Jurkat, Clone E6-1 (cell line): ENCODE measurements around the gene ELN.
"Not testable (repeated sequence)": the region's sequence is repeated elsewhere in the genome, so short reads cannot be mapped to it uniquely, and the experiment has no call there.

ENCODE experiments used
- DNase-seq: peaks from one replicate; pipeline ENCODE4 v3.0.0-alpha.2; 2011; ENCODE audit warnings: low read depth, low spot score
- H3K4me3 ChIP-seq: 2 replicates; pipeline ENCODE4 v1.5.1; 2011; ENCODE audit warnings: mild to moderate bottlenecking, low read length, control low read depth, moderate library complexity

ELN gene

DNA sequence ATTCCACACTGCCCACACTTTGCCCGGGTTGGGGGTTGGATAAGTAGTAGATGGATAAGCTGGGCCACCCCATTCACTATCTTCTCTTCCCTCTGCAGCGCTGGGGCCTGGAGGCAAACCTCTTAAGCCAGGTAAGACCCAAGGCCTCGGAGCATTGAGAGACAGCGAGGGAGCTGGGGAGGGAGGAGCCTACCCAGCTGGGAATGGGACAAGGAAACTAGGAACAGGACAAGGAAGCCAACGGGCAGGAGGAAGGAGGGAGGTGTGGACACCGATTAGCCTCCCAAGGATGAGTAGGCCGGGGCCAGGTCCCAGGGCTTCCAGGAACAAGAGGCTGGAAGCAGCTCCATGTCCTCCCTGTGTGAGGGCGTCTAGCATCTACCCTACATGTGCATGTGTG lies 9.6 kb downstream of the ELN start:
- H3K4me3 ChIP-seq, result no peak overlapping the region
- no peak for DNase-seq

DNA sequence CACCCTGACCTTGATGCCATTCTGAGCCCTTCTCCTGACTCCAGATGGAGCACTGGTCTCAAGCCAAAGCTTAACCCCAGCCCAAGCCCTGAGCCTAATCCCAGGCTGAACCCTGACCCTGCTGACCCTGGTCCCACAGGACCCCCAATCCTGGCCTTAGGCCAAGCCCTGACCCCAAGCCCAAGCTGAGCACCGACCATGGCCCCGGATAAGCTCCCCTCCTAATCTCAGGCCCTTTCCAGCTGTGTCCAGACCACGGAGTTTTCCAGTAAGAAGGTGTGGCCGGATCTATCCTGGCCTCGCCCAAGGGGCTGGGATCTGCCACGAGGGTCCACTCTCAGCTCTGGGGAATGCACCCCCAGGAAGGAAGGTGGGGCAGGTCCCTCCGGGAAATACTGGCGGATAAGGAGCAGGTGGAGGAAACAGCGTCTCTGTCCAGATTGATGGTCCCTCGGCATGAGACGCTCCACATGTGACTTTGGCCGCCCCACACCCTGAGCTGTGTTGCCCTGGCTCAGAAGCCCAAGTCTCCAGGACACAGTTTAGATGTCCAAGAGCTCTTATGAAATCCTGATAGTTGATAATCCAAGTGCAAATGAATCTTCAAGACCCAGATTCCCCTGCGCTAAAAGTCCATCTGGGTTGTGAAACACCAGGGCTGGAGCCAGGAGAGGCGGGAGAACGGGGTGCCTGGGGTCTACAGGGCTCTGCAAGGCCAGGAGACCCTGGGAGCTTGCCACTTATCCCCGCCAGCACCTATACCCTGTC lies 10.4 kb downstream of the ELN start:
- DNase-seq, result no peak
- H3K4me3 ChIP-seq, result no peak overlapping the region

DNA sequence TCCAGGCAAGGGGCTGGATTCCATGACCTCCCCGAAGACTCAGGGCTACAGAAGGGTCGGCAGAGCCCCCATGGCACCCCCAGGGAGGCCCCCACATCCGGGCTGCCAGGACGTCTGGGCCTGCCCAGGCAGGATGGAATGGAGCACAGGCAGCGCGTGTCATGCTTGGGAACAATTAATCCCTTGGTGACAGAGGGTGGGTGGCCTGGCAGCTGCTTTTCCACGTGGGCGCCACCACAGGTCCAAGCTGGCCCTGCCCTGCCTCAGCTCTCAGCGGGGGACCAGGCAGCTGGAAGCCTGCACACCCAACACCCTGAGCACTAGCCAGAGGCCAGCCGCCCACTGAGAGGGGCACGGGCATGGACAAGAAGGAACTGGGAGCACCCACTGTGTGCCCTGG lies 11.4 kb downstream of the ELN start:
- H3K4me3 ChIP-seq, result no peak overlapping the region
- DNase-seq, result no peak

DNA sequence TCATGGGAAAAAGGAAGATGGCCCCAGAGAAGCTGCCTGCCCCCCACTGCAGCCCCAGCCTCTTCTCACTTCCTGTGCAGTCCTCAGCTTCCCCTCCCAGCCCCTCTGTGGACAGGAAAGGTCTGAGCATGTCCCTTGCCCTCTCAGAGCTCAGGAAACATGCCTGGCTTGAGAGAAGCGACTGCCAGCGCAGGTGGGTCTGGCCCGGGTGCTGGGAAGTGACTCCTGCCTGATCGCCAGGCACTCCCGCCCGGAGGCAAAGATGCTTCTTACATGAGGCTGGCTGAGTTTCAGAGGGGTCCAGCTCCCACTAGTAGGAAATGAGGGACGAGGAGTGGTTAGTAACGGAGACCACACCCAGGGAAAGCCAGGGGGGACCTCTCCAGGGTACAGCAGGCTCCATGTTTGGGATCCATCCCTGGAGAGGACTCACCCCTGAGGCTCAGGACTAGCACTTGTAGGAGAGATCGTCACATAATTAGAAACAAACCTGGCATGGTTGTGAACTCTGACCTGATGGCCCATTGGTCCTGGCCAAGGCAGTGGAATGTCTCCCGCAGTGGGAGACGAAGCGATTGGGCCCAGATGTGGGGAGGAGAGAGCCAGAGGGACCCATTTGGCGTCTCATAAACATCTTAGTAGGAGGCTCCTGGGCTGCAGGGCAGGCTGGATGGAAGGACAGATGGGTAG lies 12.3 kb downstream of the ELN start:
- H3K4me3 ChIP-seq, result no peak overlapping the region
- no peak for DNase-seq

DNA sequence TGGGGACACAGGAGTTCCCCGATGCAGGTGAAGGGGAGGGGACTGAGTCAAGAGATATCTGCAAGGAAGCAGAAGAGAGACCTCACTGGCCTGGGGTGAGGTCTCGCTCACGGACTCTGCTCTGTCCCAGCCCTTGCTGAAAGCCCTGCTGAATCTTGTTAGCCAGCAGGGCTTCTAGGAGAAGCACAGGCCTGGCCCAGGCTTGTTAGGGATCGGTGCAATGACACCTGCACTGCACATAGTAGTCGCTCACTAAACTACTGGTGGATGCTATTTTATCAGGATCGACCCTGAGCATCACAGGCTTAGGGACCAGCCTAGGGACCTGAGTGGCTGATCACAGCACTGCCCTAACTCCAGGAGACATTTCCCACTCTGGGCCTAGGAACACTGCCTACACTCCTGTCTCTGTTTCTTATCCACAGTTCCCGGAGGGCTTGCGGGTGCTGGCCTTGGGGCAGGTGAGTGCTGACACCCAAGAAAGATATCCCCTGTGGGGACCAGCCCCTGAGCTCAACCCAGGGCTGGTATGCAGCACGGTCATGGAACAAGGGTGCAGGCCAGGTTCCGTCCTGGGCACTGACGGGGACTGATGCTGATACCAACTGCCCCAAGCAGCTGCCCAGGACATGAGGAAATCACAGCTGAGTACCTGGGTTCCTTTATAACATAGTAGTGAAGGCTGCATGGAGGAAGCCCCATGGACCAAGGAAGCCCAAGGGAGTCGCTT lies 13.0 kb downstream of the ELN start:
- no peak overlapping the region for H3K4me3 ChIP-seq
- no peak for DNase-seq

DNA sequence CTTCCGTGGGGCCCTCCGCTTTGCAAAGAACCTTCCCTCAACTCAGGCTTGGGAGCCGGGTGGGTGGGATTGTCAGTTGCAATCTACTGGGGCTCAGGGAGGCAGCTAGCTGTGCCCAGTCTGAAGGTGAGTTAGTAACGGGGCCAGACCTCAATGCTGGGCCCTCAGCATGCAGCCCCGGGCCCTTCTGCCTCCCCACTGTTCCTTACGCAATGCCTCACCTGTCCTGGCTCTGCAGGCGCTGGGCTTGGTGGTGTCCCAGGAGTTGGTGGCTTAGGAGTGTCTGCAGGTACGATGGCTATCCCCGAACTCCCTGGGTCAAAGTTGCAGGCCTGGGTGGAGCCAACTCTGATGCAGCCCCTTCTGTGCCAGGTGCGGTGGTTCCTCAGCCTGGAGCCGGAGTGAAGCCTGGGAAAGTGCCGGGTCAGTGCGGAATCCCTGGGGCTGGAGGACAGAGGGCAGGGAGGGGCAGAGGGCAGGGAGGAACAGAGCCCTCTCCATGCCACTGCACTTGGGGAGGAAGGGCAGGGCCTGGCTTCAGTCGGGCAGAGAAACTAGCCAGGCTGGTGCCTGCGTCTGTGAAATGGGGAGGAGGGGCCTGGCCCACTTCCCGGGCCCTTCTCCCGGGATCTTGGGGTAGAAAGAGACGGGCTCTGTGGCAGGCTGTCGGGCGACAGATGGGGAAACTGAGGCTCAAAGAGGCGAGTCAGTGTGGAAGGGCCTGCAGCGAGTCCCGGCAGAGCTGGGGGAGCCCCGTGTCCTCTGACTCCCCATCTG lies 15.0 kb downstream of the ELN start:
- H3K4me3 ChIP-seq, result no peak overlapping the region

DNA sequence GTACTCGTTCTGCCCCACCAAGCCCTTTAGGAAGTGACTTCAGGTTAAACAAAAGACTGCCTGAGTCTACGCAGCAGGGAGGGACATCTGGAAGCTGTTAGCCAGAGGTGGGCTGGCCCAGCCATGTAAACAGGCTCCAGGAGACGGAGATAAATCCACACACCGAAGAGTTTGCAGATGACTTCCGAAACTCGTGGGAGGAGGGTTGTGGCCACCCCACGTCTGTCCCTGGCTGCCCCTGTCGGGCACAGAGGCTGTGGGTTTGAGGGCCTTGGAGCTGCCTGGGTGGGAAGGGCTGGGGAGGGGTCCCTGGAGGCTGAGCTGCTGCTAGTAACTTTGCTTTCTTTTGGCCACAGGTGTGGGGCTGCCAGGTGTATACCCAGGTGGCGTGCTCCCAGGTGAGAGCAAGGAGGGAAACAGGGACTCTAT lies 15.6 kb downstream of the ELN start:
- no peak for DNase-seq
- H3K4me3 ChIP-seq, result no peak overlapping the region

More for the DNA sequence above, 15.0 kb downstream of the ELN start:
- DNase-seq, result no peak

DNA sequence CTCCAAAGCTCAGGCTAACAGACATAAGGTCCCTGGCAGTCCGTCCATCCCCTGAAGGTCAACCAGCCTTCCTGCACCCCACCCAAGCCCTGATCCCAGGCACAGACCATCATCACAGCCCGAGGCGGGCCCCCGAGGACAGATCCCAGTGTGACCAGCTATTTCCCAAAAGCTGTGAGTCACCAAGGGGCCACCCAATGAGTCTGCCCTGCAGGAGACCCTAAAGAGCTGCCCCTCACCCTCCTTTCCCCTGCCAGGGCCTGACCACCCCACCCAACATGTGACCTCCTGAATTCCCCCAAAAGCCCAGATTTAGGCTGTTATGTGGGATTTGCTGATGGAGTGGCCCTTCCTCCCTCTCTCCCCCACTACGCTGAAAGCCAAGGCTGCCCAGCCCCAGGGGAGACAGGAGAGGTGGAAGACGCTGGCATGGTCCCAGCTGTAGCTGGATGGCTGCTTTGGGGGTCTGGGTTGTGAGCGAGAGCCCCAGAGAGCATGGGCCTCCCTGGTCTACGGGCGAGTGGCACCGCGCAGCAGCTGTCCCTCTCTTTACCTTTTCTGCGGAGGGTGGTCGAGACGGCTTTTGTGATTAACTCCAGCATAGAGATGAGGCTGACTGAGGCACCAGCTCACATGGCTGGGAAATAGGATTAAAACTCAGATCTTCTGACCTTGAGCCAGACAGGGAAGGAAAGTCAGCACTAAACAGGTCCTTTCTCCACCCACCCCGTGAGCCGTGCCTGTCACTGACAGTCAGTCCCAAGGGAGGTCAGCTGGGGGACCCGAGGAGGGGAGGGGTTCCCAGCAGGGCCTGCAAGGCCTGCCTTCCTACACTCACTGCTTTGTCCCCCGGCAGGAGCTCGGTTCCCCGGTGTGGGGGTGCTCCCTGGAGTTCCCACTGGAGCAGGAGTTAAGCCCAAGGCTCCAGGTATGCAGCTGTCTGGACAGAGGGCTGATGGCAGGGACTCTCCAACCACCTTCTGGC lies 16.7 kb downstream of the ELN start:
- DNase-seq, result no peak
- H3K4me3 ChIP-seq, result no peak overlapping the region

DNA sequence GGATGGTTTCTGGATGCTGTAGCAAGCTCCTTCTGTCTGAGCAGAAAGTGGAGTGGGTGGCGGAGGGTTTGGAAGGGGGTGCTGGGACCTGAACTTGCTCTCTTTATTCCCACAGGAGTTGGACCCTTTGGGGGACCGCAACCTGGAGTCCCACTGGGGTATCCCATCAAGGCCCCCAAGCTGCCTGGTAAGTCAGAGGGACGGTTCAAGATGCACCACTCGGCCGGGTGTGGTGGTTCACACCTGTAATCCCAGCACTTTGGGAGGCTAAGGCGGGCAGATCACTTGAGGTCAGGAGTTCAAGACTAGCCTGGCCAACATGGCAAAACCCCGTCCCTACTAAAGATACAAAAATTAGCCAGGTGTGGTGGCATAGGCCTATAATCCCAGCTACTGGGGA lies 18.6 kb downstream of the ELN start:
- not testable (repeated sequence) for H3K4me3 ChIP-seq, DNase-seq

DNA sequence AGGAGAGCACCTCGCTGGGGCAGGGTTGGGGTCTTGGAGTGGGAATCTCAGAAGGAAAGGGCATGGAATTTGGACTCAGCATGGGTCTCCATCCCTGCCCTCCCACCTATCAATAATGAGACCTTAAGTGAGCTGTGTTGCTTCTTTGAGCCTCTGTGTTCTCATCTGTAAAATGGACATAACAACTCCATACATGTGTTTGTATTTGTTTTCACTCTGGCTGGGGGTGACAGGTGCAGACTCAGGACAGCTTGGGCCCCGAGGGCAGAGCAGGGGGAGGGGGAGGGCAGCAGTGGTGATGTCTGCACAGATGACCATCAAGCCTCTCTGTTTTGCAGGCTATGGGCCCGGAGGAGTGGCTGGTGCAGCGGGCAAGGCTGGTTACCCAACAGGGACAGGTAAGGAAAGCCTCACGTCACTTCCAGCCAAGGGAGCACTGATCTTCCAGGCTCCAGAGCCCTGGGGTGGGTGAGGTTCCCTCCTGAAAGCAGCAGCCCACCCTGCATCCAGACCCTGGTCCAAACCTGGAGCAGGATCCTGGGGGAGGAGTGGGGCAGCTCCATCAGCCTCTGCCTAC lies 19.9 kb downstream of the ELN start:
- H3K4me3 ChIP-seq, result no peak overlapping the region
- DNase-seq, result no peak

DNA sequence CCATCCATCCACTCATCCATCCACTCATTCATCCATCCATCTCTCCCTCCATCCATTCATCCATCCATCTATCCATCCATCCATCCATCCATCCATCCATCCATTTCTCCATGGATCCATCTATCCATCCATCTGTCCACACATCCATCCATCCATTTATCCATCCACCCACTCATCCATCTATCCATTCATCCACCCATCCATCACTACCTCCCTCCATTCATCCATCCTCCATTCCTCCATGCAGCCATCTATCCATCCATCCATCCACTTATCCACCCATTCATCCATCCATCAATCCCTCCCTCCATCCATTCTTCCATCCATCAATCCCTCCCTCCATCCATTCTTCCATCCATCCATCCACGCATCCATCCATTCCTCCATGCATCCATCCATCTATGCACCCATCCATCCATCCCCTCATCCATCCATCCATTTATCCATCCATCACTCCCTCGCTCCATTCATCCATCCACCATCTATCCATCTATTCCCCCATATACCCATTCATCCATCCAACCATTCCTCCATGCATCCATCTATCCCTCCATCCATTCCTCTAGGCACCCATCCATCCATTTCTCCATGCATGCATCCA lies 21.1 kb downstream of the ELN start:
- H3K4me3 ChIP-seq, result no peak overlapping the region
- DNase-seq, result no peak

DNA sequence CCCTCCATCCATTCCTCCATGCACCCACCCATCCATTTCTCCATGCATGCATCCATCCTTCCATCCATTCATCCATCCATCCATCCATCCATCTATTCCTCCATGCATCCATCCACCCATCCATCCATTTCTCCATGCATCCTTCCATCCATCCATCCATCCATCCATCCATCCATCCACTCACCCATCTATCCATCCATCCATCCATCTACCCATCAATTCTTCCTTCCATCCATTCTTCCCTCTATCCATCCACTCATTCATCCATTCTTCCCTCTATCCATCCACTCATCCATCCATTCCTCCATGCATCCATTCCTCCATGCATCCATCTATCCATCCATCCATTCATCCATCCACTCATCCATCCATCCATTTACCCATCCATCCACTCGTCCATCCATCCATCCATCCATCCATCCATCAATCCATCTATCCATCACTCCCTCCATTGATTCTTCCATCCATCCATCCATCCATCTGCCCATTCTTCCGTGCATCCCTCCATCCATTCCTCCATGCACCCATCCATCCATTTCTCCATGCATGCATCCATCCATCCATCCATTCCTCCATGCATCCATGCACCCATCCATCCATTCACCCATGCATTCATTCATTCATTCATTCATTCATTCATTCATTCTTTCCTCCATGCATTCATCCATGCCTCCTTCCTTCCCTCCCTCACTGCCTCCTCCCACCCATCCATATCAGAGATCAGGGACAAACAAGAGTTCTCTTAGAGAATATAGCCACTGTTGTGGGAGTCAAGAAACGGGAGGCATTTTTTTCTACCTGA lies 22.2 kb downstream of the ELN start:
- no peak for DNase-seq
- H3K4me3 ChIP-seq, result no peak overlapping the region

DNA sequence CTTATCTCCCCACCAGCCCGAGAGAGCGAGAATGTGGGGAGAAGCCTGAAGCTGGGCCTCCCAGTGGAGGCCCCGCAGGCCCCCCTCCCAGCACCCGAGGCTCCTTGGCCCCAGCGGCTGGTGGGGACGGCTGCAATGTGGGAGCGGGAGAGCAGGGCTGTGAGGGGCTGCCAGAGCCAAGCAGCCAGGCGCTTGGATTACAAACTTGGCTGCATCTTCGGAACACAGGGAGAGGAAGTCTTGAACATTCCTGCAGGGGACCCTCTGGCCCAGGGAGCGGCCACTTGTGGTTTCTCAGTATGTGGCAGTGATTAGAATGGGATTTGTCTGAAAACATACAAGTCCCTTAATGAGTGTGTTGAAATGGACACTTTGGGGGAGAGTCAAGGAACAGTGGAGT lies 23.2 kb downstream of the ELN start:
- no peak for DNase-seq
- H3K4me3 ChIP-seq, result no peak overlapping the region

DNA sequence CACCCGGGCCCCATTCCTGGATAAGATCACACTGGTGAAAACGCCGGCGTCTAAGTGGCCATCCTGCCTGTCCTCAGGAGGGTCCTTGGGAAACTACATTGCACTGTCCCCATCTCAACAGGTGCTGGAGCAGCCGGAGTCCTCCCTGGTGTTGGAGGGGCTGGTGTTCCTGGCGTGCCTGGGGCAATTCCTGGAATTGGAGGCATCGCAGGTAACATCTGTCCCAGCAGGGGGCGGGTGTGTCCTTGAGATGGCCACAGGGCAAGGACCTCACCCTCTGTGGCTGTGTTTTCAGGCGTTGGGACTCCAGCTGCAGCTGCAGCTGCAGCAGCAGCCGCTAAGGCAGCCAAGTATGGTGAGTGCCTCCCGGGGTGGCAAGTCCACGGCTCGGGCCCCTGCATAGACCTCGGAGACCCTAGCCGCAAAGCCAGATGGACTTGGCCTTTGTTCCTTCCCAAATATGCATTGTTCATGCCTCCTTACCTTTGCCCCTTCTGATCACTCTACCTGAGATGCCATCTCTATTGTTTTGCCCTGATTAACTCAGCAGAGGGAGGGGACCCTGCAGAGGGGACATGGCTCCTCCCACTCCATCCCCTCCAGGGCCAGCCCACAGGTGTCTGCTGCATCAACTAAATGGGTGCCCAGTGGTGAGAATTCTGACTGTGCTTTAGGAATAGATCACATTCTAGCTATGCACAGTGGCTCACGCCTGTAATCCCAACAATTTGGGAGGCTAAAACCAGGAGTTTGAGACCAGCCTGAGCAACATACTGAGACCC lies 23.8 kb downstream of the ELN start:
- no peak overlapping the region for H3K4me3 ChIP-seq
- DNase-seq, result no peak

DNA sequence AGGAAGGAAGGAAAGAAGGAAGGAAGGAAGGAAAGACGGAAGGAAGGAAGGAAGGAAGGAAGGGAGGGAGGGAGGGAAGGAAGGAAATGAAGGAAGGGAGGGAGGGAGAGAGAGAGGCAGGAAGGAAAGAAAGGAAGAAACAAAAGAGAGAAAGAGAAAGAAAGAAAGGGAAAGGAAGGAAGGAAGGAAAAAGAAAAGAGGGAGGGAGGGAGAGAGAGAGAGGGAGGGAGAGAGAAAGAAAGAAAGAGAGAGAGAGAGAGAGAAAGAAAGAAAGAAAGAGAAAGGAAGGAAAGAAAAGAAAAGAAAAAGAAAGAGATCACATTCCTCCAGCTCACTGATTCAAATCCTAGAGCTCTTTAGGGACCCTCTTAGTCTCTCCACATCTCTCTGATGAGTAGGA lies 24.7 kb downstream of the ELN start:
- no peak overlapping the region for H3K4me3 ChIP-seq
- DNase-seq, result no peak

DNA sequence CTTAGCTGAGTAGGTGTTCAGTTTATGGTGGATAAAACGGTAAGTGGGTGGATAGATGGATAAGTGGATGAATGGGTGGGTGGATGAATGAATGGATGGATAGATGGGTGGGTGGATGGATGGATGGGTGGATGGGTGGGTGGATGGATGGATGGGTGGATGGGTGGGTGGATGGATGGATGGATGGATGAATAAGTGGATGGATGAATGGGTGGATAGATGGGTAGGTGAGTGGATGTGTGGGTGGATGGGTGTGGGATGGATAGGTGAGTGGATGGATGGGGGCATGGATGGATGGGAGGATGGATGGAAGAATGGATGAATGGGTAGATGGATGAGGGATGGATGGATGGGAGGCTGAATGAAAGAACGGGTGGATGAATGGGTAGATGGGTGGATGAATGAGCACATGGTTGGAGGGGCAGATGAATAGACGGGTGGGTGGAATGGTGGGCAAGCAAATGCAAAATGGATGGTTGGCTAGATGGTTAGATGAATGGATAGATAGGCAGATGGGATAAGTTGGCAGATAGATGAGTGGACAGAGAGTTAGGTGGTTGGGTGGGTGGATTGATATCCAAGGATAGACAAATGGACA lies 25.7 kb downstream of the ELN start:
- no peak overlapping the region for H3K4me3 ChIP-seq
- no peak for DNase-seq
